SW480 (cell line): ENCODE data around the gene NACC2.

Experiments
- DNase-seq: peaks from one replicate; pipeline ENCODE4 v3.0.0-alpha.2; 2016; ENCODE audit warnings: low spot score

NACC2 gene

DNA sequence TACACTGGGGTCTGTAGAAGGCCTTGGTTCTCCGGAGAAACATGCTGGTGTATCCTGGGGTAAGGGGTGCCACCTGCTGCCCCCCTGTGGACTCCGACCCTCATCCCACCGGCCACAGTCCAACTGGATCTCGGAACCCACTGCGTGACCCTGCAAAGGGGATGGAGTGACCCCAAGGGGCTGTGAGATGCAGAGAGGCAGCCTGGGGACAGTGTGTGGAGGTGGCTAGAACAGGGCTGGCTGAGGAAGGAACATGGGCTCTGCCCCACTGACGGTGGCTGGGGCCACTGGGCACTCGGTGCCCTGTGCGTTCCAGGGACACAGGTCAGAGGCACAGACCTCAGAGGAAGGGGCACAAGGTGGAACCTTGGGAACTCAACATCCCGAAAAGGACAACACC, 2.3 kb downstream of the NACC2 start:
- DNase-seq = no peak

DNA sequence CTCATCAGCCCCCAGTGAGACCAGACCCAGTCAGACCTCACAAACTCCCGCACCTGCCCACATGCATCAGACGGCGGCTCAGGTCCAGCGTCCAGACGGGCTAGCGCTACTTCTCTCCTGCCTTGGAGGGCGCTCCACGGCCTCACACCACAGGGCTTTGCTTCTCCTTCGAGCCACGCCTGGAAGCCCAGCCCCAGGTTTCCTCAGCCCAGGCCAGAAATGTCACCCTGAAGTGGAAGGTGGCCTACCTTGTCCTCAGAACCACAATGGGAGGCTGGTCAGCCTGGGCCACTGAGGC, 2.8 kb downstream of the NACC2 start:
- no peak for DNase-seq

DNA sequence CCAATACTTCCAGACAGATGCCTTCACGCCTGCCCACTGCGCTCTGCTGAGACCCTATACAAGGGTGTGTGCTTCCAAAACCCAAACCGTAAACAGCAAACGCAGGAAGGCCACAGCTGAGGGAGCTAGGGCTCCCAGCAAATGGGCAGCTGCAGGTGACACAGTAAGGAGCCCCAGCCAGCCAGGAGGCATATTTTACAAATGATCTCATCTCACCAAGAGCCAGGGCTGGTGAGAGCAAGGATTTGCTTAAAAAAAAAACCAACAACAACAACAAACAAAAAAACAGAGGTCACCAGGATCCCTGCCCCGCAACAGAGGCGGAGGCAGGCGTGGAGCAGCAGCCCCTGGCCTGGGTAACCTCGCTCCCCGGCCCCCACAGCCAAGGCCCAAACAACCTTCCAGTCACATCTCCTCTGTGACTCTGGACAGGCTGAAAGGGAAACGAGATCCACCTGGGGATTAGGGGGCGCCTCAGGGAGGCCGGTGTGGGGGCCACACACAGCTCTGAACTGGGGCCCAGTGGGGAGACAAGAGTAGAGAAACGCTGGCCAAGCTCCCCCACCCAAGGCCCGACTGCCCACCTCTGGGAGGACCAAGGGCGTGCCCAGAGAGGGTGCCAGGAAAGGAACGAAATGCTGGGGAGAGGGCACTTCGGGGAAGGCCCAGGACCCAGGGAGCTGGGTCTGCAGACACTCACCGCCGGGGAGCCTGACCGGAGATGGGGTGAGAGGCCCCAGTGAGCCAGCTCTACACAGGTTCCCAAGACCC, 3.3 kb downstream of the NACC2 start:
- no peak for DNase-seq

DNA sequence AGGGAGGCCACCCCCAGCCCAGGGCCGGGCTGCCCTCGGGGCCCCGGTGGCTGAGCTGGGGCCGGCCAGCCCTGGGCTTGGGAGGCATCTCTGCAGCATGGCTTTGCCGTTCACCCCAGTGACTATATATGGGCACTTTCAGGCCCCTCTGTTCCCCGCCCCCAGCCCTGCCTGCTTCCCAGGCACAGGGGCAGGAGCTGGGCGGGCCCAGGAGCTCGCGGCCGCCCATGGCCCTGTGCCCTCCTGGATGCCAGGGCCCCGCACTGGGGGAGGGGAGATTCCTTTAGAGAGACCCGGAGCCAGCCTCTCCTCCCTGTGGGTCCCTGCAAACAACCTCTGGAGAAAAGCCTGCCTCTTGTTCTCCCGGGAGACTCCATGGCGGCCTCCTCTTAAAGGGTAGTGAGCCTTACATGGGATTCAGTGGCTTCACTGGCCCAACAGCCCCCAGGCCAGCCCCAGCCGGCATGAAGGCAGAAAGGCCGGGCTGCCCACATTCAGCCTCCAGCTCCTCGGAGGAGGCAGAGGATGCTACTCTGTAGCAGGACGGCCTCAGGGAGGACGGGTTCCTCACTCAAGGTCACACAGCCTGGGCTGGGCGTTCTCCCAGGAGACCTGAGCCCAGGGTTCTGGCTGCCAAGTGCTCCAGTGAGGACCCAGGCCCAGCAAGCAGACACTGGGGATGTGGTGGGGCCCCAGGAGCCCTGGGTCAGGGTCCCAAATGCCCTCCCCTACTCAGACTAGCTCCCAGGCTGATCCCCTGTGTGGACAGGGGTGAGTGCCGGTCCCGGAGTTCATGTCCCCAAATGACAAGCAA, 4.1 kb downstream of the NACC2 start:
- no peak for DNase-seq

DNA sequence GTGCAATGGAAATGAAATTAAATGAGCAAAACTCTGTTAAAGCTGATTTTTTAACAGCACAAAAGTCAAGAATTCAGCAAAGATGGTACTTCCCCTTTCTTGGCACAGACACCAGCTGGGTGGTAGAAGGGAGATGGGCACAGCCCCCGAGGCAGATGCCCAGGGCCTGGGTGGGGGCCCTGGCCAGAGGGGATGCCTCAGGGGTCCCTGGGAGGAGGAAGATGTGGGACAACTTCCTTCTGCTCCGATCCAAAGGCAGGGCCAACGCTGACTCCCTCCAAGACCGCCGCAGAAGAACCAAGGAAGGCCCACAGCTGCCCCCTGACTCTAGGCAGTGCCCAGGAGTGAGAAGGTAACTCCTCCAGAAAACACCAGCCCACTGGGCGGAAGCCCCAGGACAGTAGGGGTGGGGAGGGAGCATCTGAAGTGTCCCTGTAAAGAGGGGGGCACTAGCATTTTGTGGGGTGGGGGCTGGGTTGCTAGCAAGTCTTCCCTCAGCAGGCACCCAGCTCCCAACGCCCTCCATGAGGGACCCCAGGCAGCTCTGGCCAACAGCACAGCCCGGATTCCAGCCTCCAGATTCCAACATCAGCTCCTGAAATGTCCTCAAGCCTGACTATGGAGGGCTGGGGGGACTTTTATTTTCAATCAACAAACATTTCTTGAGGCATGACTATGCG, 4.9 kb downstream of the NACC2 start:
- DNase-seq = no peak

DNA sequence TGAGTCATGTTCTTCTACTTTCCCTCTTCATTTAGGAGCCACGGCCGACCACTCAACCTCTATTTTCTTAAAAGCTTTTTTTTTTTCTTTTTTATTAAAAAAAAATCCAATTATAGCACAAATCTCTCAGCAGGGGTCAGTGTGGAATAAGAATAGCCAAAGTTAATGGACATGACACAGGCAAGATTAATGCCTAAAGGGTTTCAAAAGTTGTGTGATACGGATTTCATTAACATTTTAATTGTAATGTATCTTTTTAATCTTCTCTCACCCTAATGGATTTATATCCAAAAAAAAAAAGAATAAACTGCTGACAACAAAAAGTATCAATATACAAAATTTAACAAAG, 5.4 kb downstream of the NACC2 start:
- no peak for DNase-seq

DNA sequence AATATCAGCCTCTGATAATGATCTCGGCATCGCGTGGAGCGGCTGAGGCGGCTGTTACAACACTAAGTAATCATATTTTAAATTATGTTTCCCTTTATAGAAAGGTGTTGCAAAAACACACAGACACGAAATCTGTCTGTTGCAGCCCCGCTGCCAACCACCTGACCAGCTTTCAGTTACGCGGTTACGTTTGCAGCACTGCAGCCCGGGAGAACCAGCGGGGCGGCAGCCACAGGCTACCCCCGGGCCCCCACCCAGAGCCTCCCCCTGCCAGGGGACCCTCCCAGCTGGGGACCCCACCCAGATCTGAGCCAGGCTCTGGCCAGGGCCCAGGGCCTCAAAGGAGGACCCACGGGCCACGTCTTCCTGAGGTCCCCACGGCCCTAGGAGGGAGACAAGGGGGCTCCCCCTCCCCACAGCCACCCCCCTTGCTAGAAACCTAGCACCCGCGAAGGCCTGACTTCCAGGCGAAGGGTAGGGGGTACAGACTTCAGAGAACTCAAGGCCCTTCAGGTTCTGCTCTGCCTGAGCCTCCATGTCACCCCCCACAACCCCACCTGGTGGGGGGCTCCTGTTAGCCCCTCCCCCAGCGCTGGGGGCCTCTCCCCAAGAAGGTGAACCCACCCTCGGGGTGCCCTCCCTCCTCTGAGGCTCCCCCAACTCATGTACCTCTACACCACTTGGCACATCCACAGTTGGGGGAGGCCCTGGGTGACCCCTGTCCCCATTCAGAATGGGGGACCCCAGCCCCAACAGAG, 6.0 kb downstream of the NACC2 start:
- DNase-seq = no peak

DNA sequence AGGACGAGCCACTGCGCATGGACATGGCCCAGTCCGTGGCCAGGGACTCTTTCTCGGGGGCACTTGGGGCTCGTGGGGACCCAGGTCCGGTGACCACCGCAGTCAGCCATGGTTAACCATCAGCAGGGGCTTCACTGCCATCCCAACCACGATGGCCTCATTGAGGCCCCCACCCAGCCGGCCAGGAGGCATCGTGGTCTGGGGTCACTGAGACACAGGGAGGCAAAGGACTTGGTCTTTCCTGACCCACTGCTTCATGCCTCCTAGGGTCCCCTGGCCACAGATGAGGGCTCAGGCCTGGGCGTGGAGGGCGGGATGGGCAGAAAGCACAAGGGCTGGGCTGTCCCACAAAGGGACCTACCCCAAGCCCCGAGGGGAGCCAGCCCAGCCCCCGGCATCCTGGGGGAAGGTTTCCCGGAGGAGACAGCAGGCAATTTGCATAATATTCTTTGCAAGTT, 6.6 kb downstream of the NACC2 start:
- no peak for DNase-seq

DNA sequence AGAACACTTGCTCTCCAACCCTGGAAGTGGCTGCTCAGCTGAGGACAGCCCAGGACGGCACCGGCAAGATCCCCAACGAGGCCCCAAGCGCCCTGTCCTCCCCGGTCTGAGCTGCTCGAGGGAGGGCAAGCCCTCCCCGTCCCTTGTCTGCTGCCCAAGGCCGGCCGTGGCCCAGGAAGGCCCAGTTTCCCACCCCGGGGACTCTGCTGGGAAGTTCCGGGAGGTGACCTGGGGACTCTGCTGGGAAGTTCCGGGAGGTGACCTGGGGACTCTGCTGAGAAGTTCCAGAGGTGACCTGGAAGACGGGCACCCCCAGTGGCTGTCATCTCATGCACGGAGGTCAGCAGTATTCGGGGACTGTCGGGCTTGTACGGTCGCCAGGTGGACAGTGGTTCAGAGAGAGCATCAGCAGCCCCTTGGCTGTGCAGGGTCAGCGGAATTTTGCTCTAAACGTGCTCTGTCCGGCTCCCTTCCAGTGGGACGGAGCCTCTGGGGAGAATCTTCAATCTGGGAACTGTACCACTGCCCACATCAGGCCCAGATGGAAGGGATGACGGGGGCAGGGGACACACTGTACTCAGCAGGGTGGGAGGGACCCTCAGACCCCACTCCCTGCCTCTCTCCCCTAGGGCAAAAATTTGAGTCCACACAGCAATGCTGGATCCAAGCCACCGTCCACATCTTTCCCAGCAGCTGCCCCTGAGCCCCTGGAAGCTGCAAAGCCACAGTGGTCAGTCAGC, 7.2 kb downstream of the NACC2 start:
- no peak for DNase-seq

DNA sequence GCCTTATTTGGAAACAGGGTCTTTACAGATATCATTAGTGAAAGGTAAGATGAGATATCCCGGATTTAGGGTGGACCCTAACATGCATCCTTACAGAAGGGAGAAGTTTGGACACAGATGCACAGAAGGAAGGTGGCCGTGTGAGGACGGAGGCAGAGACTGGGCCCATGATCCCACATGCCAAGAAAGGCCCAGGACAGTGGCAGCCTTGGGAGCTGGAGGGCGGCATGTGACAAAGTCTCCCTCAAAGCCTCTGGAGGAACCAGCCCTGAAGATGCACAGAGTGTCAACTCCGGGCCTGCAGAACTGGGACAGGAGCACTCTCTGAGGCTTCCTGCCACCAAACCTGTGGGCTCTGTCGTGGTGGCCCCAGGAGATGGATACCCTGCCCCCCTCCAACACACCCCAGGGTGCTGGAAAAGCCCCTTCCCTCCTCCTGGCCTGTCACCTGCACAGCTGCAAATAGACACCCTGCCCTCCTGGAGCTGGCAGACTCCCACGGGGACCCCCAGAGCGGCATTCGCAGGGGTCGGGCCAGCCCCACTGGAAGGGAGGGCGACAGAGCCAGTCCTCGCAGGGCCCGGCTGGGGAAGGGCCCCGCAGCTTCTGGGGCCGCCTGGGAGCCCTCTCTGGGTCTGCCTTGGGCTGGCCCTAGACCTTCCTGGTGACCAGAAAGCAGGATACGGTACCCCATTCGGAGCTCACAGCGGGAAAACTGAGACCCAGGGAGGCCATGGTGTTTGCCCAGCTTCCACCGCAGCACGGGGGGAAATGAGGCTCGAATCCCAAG, 7.9 kb downstream of the NACC2 start:
- no peak for DNase-seq

DNA sequence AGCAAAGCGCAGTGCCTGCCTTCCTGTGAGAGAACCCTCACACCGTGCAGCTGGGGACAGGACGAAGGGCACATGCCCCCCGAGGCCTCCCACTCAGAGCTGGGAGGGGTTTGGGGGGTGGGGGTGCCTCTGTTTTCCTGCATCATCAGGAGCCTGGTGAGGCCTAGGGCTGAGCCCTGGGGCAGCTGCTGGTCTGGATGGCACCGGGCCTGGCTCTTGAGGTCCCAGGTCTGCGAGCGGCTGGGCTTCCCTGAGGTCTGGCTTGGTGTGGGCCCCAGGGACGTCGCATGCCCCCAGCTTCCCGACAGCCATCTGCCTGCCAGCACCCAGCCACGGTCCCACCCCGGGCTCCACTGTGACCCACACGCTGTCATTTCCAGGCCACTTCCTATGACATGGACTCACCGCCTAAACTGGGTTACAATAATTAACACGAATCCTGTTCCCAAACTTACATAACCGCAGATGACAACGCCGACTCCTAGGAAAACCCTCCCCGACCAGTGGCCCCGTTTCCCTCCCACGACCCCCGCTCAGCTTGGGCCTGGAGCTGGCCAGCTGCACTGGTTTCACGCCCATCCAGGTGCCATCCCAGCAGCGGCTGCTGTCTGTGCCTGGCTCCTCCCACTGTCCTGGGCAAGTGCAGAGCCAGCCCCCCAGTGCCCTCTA, 8.7 kb downstream of the NACC2 start:
- no peak for DNase-seq

DNA sequence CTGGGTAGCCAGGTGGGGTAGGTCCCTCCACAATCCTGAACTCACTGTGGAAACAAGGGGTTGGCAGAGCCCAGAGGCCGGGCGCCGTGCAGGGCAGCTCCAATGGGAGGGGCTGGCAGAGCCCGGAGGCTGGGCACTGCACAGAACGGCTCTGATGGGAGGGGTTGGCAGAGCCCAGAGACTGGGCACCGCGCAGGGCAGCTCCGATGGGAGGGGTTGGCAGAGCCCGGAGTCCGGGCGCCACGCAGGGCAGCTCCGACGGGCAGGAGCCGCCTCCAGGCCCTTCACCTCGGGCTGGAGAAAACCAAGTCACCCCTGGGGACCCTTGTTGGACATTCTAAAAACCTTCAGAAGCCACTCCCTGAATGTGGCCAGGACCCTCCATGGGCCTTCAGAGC, 9.3 kb downstream of the NACC2 start:
- DNase-seq = no peak

DNA sequence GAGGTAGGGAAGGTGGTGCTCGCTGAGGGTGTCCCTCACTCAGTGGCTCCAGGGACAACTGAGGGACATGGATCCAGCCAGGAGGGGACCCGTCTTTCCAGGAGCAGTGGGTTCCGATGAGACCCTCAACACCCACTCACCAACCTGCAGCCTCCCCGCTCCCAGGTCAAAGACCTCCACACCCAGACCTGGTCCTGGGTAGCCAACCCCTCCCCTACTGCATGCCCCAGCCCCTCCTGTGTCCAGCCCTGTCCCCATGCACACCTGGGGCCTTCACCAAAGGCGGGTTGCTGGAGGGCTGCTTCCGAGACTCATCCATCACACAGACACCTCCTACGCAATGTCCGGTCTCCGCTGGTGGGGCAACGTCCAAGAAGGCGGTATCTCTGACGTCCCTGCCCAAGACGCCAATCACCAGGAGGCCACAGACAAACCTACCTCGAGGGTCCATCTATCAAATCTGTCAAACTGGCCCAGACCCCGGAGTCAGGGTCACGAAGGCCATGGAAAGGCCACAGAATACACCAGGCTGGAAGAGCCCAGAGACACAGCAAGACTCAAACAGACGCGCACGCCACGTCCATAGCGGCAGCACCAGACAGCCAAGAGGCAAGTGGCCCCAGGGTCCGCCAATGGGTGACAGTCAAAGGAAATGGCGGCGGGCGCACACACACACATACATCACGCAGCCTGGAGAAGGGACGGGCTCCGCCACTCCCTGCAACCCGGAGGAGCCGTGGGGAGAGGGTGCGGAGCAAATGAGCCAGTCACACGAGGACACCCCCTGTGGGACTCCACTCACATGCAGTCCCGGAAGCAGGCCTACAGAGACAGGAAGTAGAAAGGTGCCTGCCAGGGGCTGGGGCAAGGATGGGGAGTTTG, 10.8 kb downstream of the NACC2 start:
- no peak for DNase-seq

DNA sequence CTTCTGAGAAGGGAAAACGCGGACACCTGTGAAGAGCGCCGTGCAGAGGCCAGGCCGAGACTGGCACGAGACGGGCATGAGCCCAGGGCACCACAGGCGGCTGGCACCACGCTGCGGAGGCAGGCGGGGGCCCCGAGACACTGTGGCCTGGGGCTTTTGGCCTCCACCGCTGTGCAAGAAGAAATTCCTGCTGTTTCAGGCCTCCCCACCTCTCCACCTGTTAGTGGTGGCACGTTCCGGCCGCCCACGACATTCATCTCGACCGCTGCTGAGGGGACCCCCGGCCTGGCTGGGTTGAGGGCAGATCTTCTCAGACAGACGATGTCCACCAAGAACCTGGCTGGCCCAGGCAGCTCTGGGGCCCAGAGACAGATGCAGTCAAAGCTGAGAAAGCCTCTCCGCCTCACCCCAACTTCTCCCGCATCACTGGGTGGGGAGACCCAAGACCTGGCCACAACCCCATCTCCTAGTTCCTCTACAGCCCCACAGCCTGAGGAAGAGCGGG, 11.5 kb downstream of the NACC2 start:
- DNase-seq = no peak

DNA sequence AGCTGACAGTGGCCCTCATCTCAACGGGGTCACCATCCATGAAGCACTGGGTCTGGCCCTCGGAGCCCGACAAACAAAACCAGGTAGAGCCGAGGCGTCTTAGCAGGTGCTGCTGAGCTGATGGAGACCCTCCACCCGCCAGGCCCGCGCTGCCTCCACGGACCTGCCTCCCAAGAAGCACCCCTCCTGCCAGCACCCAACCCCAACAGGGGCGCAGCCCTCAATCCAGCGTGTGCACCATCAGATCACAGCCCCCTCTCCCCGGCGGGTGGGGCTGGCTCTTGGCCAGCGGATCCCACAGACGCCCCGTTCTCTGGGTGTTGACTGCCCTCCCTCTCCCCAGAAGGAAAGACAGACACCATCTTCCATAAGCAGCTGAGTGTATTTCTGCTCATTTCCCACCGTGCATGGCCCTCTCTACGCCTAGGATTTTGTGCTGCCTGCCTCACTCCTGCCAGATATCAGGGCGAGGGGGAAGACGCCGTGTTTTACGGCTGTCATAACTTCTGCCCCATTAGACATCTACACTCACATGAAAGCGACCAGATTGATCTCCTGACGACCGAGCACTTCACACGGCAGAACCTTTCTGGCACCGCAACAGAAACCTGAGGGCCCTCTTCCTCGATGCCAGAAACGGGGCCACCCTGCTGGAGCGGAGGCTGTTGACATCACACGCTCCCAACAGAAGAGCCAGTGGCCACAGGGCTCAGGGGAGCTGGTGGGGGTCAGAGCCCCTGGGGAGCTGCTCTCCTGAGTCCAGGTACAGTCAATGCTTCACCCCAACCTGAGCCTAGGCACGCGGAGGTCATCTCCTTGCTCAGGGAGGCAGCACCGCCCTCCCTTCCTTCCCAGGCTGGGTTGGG, 12.4 kb downstream of the NACC2 start:
- no peak for DNase-seq

DNA sequence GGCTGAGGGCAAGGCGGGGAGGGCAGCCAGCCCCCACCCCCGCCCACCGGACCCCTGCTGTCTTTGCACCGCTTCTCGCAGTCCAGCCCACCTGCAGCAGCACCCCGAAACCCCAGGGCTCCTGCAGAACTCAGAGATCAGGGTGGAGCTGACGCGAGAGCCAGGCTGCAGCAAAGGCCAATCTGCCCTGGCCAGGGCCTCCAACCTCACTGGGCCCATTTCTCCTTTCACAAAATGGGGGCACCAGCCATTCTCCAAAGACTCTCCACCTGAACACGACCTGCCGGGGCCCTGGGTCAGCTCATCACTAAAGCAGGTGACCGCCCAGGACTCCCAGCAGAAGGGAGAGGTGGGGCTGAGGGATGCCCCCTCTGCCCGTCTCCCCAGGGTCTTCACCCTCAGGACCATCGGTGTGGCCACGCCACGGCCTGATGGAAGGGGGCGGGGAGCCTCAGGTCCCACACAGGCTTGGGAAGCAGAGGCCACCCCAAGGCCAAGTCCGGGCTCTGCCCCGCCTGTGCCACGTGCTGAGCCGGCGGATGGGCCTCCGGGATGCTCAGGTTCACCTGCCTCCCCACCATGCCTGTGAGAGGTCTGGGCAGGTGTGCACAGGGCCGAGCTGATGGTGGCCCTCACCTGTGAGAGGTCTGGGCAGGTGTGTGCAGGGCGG, 13.1 kb downstream of the NACC2 start:
- no peak for DNase-seq

DNA sequence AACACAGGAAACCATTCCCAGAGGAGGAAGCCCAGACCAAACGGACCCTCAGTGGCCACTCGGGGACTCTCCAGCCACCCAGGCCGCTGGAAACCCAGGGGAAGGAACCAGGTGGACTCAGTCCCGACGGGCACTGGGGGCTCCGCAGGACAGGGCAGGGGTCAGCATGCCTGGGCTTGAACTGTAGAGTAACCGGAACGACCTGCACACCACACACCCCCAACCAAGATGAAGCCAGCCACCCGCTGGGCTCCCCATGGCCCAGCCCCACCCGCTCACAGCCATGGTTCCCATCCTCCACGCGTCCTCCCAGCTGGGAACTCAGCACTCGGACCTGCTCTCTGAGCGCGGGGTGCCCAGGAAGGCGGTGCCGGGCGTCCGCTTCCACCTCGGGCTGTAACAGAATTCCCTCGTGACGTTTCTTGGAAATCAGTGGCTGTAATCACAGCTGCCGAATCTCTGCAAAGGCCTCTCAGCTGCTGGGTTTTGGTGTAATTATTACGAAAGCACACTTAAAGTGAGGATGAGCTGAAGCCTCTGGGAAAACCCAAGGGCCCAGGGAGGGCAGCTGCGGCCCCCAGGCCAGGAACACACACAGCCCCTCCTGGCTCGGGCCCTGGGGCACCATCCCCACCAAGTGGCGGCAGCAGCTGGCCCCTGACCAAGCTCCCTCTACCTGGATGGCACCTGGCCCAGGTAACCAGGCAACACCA, 13.8 kb downstream of the NACC2 start:
- DNase-seq = no peak
